Measurements from ENCODE around the gene SH3BP1.
A peak's percentile ranks its signal among the peaks of the same experiment; 100 is the strongest.

SH3BP1 gene

DNA sequence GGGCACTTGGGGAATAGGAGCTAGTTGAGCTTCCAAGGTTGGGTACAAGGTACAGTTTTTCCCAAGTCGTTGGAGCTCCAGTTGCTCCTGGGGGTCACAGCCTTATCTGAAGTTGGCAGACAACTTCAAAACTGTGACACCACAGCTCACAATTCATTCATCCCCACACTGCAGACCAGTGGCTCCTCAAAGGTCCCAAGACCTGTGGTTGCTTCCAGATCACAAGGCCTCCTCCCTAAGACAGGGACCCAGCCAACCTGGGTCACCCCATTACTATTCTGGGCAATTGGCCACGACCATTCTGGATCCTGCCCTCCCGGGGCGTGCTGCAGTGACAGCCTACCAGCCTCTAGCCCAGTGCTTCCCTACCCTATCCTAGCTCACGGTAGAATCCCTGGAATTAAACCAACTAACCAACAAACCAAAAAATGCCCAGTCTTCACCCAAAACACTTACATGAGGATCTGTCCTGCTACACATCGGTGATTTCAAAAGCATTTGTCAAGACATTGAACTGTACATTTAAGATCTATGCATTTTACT, 18.2 kb downstream of the SH3BP1 start:
- TF ChIP-seq, protein P1, sequence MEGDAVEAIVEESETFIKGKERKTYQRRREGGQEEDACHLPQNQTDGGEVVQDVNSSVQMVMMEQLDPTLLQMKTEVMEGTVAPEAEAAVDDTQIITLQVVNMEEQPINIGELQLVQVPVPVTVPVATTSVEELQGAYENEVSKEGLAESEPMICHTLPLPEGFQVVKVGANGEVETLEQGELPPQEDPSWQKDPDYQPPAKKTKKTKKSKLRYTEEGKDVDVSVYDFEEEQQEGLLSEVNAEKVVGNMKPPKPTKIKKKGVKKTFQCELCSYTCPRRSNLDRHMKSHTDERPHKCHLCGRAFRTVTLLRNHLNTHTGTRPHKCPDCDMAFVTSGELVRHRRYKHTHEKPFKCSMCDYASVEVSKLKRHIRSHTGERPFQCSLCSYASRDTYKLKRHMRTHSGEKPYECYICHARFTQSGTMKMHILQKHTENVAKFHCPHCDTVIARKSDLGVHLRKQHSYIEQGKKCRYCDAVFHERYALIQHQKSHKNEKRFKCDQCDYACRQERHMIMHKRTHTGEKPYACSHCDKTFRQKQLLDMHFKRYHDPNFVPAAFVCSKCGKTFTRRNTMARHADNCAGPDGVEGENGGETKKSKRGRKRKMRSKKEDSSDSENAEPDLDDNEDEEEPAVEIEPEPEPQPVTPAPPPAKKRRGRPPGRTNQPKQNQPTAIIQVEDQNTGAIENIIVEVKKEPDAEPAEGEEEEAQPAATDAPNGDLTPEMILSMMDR (IDR thresholded peaks at IDR 0.05; ENCODE audit: low read length, missing control alignments) = no peak
- peak overlapping the region; percentile 60 for H3K4me3 ChIP-seq (replicated peaks; ENCODE audit: low read depth, low read length)
- no peak for DNase-seq (ENCODE audit: low read depth)

DNA sequence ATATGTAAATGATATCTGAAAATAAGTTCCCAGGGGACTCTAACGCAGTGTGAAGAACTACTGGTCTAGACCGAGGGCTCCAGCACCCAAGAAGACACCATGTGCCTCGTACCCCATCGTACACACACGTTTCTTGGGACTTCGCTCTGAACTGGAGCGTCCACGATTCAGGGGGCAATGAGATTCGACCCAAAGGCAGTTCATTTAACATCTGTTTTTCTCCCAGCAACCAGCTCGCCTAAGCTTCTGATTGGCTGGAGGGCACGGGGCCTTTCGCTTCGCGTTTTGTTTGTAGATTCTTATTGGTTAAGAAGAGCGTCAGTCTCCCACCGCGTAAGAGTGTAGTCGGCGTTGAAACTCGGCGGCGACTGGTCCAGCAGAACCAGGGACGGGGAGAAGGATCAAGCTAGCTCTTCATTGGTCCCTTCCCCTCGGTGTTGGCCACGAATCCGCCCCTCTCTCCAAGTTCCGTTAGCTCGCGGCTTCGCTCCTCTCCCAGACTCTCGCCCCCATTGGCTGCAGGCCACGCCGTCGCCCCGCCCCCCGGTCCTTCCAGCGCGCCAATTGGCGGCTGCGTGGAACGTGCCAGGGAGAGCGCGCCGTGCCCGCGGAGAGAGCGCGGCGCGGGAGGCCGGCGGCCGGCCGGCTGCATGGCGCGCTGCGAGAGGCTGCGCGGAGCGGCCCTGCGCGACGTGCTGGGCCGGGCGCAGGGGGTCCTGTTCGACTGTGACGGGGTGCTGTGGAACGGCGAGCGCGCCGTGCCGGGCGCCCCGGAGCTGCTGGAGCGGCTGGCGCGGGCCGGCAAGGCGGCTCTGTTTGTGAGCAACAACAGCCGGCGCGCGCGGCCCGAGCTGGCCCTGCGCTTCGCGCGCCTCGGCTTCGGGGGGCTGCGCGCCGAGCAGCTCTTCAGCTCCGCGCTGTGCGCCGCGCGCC, 18.9 kb downstream of the SH3BP1 start, which contains the start of gene PDXP:
PDXP (plus strand) TSS at position 591 of the 933 bp plus-strand sequence; CDS start at position 651, 60 bp downstream.
- DNase-seq (ENCODE audit: low read depth) = peak; percentile 100
- TF ChIP-seq, protein P1 (IDR thresholded peaks at IDR 0.05; ENCODE audit: low read length, missing control alignments) = no peak
- peak within 1 kb of the TSS; percentile 64 for H3K4me3 ChIP-seq (replicated peaks; ENCODE audit: low read depth, low read length)

DNA sequence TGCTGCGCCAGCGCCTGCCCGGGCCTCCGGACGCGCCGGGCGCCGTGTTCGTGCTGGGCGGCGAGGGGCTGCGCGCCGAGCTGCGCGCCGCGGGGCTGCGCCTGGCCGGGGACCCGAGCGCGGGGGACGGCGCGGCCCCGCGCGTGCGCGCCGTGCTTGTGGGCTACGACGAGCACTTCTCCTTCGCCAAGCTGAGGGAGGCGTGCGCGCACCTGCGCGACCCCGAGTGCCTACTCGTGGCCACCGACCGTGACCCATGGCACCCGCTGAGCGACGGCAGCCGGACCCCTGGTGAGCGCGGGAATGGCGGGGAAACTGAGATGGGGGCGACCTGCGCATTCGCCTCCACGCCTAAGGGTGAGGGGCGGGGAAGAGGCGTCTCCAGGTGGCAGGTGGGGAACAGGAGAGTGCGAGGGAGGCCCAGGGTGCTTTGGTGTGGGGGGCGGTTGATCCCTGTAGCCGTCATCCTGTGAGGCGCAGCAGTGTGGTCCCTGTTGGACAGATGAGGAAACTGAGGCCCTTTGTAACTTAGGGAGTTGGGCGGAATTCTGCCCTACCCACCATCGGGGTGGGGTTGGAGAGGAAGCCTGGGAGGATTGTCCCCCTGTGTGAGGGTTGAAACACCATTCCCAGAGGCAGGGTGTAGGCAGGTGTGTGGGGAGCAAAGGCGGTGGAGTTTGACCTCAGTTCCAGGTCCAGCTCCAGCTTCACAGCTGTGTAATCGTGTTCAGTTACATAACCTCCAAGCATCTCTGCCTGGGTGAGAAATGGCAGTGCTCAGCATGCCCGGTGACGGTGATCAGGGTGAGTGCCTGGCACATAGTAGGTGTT, 19.8 kb downstream of the SH3BP1 start:
- peak overlapping the region; percentile 64 for H3K4me3 ChIP-seq (replicated peaks; ENCODE audit: low read depth, low read length)
- DNase-seq (ENCODE audit: low read depth) = no peak
- TF ChIP-seq, protein P1 (IDR thresholded peaks at IDR 0.05; ENCODE audit: low read length, missing control alignments) = no peak

DNA sequence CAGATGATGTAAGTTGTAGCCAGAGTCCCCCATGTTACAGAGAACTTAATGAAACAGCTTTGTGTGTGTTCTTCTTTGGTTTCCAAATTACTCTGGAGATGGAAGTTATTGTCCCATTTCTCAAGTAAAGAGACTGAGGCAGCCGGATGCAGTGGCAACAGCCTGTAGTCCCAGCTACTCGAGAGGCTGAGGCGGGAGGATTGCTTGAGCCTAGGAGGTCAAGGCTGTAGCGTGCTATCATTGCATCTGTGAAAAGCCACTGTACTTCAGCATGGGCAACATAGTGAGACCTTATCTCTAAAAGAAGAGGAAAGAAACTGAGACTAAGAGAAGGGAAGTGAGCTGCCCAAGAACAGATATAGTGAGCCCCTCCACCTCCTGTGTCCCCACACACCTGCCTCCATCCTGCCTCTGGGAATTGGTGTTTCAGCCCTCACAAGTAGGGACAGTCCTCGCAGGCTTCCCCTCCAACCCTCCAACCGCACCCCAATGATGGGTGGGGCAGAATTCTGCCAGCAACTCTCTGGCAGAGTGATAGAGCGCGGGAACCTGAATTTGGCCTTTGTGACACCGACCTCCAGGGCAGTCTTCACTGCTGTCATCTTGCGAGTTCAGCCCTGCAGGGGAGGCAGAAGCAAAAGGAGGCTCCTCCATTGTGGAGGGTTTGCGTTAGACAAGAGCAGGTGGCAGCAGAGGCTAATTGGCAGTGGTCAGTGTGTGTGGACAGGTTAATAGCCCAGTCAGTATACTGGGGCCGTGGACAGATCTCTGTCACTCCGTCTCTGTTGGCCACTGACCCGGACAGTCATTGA, 20.6 kb downstream of the SH3BP1 start:
- peak overlapping the region; percentile 64 for H3K4me3 ChIP-seq (replicated peaks; ENCODE audit: low read depth, low read length)
- TF ChIP-seq, protein P1 (IDR thresholded peaks at IDR 0.05; ENCODE audit: low read length, missing control alignments) = no peak
- DNase-seq (ENCODE audit: low read depth) = no peak

DNA sequence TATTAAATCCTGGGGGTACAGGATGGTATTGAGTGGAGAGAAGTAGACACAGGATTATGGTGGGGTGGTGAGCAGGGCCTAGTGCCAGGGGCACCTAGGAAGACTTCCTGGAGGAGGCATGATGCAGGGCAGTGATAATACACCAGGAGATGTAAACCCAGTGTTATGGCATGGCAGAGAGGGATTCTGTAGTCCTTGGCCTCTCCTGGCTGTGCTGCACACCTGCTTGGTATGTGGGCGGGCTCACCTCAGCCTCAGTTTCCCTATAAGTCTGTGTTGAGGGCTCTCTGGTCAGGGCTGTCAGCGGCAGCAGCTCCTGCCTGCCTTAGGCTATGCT, 21.2 kb downstream of the SH3BP1 start:
- no peak for DNase-seq (ENCODE audit: low read depth)
- no peak overlapping the region for H3K4me3 ChIP-seq (replicated peaks; ENCODE audit: low read depth, low read length)
- TF ChIP-seq, protein P1 (IDR thresholded peaks at IDR 0.05; ENCODE audit: low read length, missing control alignments) = no peak
